ENCODE data around the gene TMEM272.

- no peak for TF ChIP-seq POLR2AphosphoS5 (IDR thresholded peaks at IDR 0.05)
- TF ChIP-seq, protein P1, sequence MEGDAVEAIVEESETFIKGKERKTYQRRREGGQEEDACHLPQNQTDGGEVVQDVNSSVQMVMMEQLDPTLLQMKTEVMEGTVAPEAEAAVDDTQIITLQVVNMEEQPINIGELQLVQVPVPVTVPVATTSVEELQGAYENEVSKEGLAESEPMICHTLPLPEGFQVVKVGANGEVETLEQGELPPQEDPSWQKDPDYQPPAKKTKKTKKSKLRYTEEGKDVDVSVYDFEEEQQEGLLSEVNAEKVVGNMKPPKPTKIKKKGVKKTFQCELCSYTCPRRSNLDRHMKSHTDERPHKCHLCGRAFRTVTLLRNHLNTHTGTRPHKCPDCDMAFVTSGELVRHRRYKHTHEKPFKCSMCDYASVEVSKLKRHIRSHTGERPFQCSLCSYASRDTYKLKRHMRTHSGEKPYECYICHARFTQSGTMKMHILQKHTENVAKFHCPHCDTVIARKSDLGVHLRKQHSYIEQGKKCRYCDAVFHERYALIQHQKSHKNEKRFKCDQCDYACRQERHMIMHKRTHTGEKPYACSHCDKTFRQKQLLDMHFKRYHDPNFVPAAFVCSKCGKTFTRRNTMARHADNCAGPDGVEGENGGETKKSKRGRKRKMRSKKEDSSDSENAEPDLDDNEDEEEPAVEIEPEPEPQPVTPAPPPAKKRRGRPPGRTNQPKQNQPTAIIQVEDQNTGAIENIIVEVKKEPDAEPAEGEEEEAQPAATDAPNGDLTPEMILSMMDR (IDR thresholded peaks at IDR 0.05) = no peak
- no peak for TF ChIP-seq POLR2A (IDR thresholded peaks at IDR 0.05)
These were observed 3.7 kb upstream of the TMEM272 start for GRCh38 chr13:51848674-51849073.

All from stomach (tissue), 4 donors.